ENCODE results near the gene DNMT3L. TPM values are rescaled to one million over a fixed set of nuclear protein-coding genes. Genes with fewer than 3 reads are reported as not detected.
A peak's percentile ranks its signal among the peaks of the same experiment; 100 is the strongest.

The DNMT3L gene
- polyA plus RNA-seq, 1 donor (not counting 4 experiments of a cell fraction or from before 2014, with no cell fraction given) = not detected

DNA sequence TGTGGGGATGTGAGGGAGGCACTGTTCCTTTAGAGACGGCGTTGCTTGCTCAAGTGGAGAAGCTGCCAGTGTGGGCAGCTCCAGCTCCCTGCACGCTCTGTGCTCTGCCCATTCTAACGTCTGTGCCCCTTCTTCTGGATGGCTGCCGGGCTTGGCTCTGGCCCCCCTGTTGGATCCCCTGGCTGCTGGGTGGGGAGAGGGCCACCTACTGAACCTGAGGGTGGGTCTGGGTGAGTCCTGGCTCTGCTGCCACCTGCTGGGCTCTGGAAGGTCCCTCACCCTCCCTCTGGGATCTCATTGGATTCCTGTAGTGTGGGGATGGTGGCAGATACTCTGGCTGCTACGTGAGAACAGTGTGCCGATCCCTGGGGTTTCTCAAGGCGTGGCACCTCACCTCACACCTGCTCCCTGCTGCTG is 43.2 kb upstream of the DNMT3L start:
- no peak overlapping the region for H3K4me2 ChIP-seq (ENCODE audit: control insufficient read depth, extremely low read depth, insufficient read depth, low read depth, low read length)
- TF ChIP-seq, protein P1, sequence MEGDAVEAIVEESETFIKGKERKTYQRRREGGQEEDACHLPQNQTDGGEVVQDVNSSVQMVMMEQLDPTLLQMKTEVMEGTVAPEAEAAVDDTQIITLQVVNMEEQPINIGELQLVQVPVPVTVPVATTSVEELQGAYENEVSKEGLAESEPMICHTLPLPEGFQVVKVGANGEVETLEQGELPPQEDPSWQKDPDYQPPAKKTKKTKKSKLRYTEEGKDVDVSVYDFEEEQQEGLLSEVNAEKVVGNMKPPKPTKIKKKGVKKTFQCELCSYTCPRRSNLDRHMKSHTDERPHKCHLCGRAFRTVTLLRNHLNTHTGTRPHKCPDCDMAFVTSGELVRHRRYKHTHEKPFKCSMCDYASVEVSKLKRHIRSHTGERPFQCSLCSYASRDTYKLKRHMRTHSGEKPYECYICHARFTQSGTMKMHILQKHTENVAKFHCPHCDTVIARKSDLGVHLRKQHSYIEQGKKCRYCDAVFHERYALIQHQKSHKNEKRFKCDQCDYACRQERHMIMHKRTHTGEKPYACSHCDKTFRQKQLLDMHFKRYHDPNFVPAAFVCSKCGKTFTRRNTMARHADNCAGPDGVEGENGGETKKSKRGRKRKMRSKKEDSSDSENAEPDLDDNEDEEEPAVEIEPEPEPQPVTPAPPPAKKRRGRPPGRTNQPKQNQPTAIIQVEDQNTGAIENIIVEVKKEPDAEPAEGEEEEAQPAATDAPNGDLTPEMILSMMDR (optimal IDR thresholded peaks at IDR 0.05 in 1 of 3, IDR thresholded peaks at IDR 0.05 in 1 of 3, conservative IDR thresholded peaks at IDR 0.05 in 1 of 3; ENCODE audit: extremely low read depth in 1 of 3, insufficient read depth in 2 of 3, low read length in 3 of 3) = peak; percentile 66 to 71 (median 69)
- TF ChIP-seq EZH2 (IDR thresholded peaks at IDR 0.05; ENCODE audit: low read length) = no peak
- H3K4me1 ChIP-seq (ENCODE audit: control insufficient read depth, extremely low read depth, insufficient read depth, low read length) = peaks cover 8% of the 10 kb centered on the region
- dilution Hi-C loops (cut with MboI; ENCODE audit: extremely low pct_ligation_motif_present, low sequenced_read_pairs) = no loop called here
- DNase-seq (ENCODE audit: low read depth, low spot score) = no peak
- no peaks in the 10 kb centered on the region for H3K9me1 ChIP-seq (ENCODE audit: control insufficient read depth, extremely low read depth, insufficient read depth, low read length)
- no peak overlapping the region for H3K9ac ChIP-seq (ENCODE audit: control insufficient read depth, extremely low read depth, insufficient read depth, low read length)
- peaks cover 0 to 17% of the 10 kb centered on the region in 2 experiments for H3K36me3 ChIP-seq (ENCODE audit: control insufficient read depth in 2 of 2, extremely low read depth in 1 of 2, insufficient read depth in 2 of 2, low read length in 2 of 2)
- H4K20me1 ChIP-seq (ENCODE audit: control insufficient read depth, extremely low read depth, insufficient read depth, low read length) = peaks cover 3% of the 10 kb centered on the region
- no peak overlapping the region for H2AFZ ChIP-seq (ENCODE audit: control insufficient read depth, low read length)
- H3K9me3 ChIP-seq (ENCODE audit: control insufficient read depth, low read depth, low read length) = no peaks in the 10 kb centered on the region
- H3K4me3 ChIP-seq (ENCODE audit: control insufficient read depth in 2 of 3, extremely low read depth in 1 of 3, insufficient read depth in 2 of 3, low read depth in 1 of 3, low read length in 3 of 3) = no peak overlapping the region
- H3K27ac ChIP-seq (ENCODE audit: control insufficient read depth, insufficient read depth, low read length) = no peak overlapping the region
- H3K79me2 ChIP-seq (ENCODE audit: control insufficient read depth, insufficient read depth, low read length) = peaks cover 36% of the 10 kb centered on the region
- peak; percentile 26 for FAIRE-seq
- H3K27me3 ChIP-seq (ENCODE audit: control insufficient read depth, extremely low read depth, insufficient read depth, low read length) = no peaks in the 10 kb centered on the region

DNA sequence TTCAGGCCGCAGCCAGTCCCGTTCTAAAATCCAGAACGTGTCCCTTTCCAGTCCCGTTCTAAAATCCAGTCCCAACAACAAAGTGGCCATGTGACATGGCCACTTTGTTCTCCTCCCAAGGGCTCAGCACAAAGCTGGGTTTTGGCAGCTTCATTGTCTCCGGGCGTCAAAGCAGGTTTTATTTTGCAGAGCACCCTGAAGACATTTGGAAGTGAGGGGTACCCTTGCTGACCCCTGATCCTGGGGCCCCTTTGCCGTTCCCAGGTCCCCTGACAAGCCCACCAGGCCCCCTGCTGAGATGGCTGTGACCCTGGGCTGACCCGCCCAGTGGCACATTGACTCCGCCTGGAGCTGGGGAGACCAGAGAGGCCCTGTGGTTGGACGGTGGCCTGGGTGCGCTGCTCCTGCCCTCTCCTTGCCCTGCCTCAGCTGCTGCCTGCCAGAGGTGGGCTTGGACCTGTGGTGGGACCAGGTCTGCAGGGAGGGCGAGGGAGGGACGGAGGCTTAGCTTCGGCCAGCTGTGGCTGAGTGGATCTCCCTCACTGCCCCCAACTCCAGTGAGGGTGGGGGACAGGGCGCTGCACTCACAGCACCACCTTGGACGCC is 42.4 kb upstream of the DNMT3L start:
- H3K79me2 ChIP-seq (ENCODE audit: control insufficient read depth, insufficient read depth, low read length) = peaks cover 36% of the 10 kb centered on the region
- DNase-seq (ENCODE audit: low read depth, low spot score) (no peak), FAIRE-seq (no peak)
- no peak overlapping the region for H3K9ac ChIP-seq (ENCODE audit: control insufficient read depth, extremely low read depth, insufficient read depth, low read length)
- H3K27ac ChIP-seq (ENCODE audit: control insufficient read depth, insufficient read depth, low read length) = no peak overlapping the region
- no peaks in the 10 kb centered on the region for H3K27me3 ChIP-seq (ENCODE audit: control insufficient read depth, extremely low read depth, insufficient read depth, low read length)
- no peak overlapping the region for H2AFZ ChIP-seq (ENCODE audit: control insufficient read depth, low read length)
- H4K20me1 ChIP-seq (ENCODE audit: control insufficient read depth, extremely low read depth, insufficient read depth, low read length) = peaks cover 3% of the 10 kb centered on the region
- dilution Hi-C loops (cut with MboI; ENCODE audit: extremely low pct_ligation_motif_present, low sequenced_read_pairs) = no loop called here
- H3K4me3 ChIP-seq (ENCODE audit: control insufficient read depth in 2 of 3, extremely low read depth in 1 of 3, insufficient read depth in 2 of 3, low read depth in 1 of 3, low read length in 3 of 3) = no peak overlapping the region
- peaks cover 13% of the 10 kb centered on the region for H3K4me1 ChIP-seq (ENCODE audit: control insufficient read depth, extremely low read depth, insufficient read depth, low read length)
- H3K4me2 ChIP-seq (ENCODE audit: control insufficient read depth, extremely low read depth, insufficient read depth, low read depth, low read length) = no peak overlapping the region
- no peaks in the 10 kb centered on the region for H3K9me3 ChIP-seq (ENCODE audit: control insufficient read depth, low read depth, low read length)
- no peak for TF ChIP-seq EZH2 (IDR thresholded peaks at IDR 0.05; ENCODE audit: low read length)
- TF ChIP-seq, protein P1 (optimal IDR thresholded peaks at IDR 0.05 in 1 of 3, IDR thresholded peaks at IDR 0.05 in 1 of 3, conservative IDR thresholded peaks at IDR 0.05 in 1 of 3; ENCODE audit: extremely low read depth in 1 of 3, insufficient read depth in 2 of 3, low read length in 3 of 3) = no peak
- peaks cover 0 to 14% of the 10 kb centered on the region in 2 experiments for H3K36me3 ChIP-seq (ENCODE audit: control insufficient read depth in 2 of 2, extremely low read depth in 1 of 2, insufficient read depth in 2 of 2, low read length in 2 of 2)
- H3K9me1 ChIP-seq (ENCODE audit: control insufficient read depth, extremely low read depth, insufficient read depth, low read length) = no peaks in the 10 kb centered on the region
